A673 (cell line): ENCODE results near the gene TBX4. TPM values are rescaled to one million over a fixed set of nuclear protein-coding genes. Genes with fewer than 3 reads are reported as not detected.

ENCODE experiments used
- BruUV-seq: library from RNA; stranded (reverse); fragments of 400-500 nt; replicated peaks from 2 replicates; lab custom pipeline; 2021; lab: Mats Ljungman, UMichigan
- CTCF ChIA-PET: fragments of 300-600 bp; sonication (Branson Sonifier 250); formaldehyde crosslinking; loops from one replicate; lab custom pipeline; 2022; ENCODE audit warnings: antibody characterized with exemption; lab: Charles Lee
- POLR2A ChIA-PET: fragments of 300-600 bp; sonication (Branson Sonifier 250); formaldehyde crosslinking; loops from one replicate; lab custom pipeline; 2022; ENCODE audit warnings: antibody characterized with exemption; ENCODE audit not compliant: low non-redundant PET; lab: Charles Lee
- DNase-seq: peaks from one replicate; pipeline ENCODE4 v3.0.0-alpha.2; 2015; ENCODE audit warnings: low spot score
- H3K27ac ChIP-seq: fragments of 200-600 bp; sonication (generic); 2 replicates; pipeline ENCODE4 v1.5.1; 2016; ENCODE audit warnings: mixed run types, low read depth, mild to moderate bottlenecking, mixed read lengths, antibody characterized with exemption, low read length; ENCODE audit not compliant: poor library complexity, severe bottlenecking
- H3K27me3 ChIP-seq: fragments of 200-600 bp; sonication (generic); replicated peaks from 2 replicates; pipeline ENCODE4 v1.6.1; 2017; ENCODE audit warnings: mixed run types, low read depth, mild to moderate bottlenecking, mixed read lengths, antibody characterized with exemption, low read length; ENCODE audit not compliant: insufficient read depth, poor library complexity
- H3K36me3 ChIP-seq: fragments of 200-600 bp; sonication (generic); 2 replicates; pipeline ENCODE4 v1.6.1; 2016; ENCODE audit warnings: mixed run types, mild to moderate bottlenecking, mixed read lengths, antibody characterized with exemption, low read length; ENCODE audit not compliant: insufficient read depth, poor library complexity, severe bottlenecking
- H3K4me1 ChIP-seq: fragments of 200-600 bp; sonication (generic); 2 replicates; pipeline ENCODE4 v1.6.1; 2017; ENCODE audit warnings: mixed run types, mild to moderate bottlenecking, mixed read lengths, antibody characterized with exemption, low read length; ENCODE audit not compliant: insufficient read depth, poor library complexity, severe bottlenecking
- H3K4me3 ChIP-seq: fragments of 200-600 bp; sonication (generic); 2 replicates; pipeline ENCODE4 v1.5.1; 2016; ENCODE audit warnings: low read depth, mixed run types, mild to moderate bottlenecking, mixed read lengths, low read length; ENCODE audit not compliant: poor library complexity, severe bottlenecking
- H3K9me3 ChIP-seq: fragments of 200-600 bp; sonication (generic); 2 replicates; pipeline ENCODE4 v1.6.1; 2016; ENCODE audit warnings: mixed run types, low read depth, mild to moderate bottlenecking, mixed read lengths, antibody characterized with exemption, low read length; ENCODE audit not compliant: poor library complexity, severe bottlenecking
- CTCF ChIP-seq: fragments of 300-800, 200-600 bp; sonication (generic); conservative IDR thresholded peaks from 2 replicates; pipeline ENCODE4 v1.5.1; 2017; ENCODE audit warnings: low read depth, mild to moderate bottlenecking, antibody characterized with exemption, low read length, moderate library complexity, mixed read lengths
- EZH2 ChIP-seq: fragments of 200-600 bp; sonication (generic); IDR thresholded peaks from 2 replicates; pipeline ENCODE4 v1.6.1; 2017; ENCODE audit warnings: borderline replicate concordance, low read depth, mild to moderate bottlenecking, mixed read lengths, antibody characterized with exemption, low read length; ENCODE audit not compliant: poor library complexity, severe bottlenecking
- intact Hi-C: fragments of 100-400 bp; cut with micrococcal nuclease; formaldehyde crosslinking; loops from one replicate; pipeline ENCODE4 v1.10.0; 2022; ENCODE audit not compliant: unreplicated experiment
- total RNA-seq: library from RNA; stranded (reverse); gene quantifications from 2 replicates; pipeline ENCODE4 v1.2.3, GENCODE V29; 2021

Gene TBX4
- total RNA-seq, 1 experiment from 2014 or later: not detected

DNA sequence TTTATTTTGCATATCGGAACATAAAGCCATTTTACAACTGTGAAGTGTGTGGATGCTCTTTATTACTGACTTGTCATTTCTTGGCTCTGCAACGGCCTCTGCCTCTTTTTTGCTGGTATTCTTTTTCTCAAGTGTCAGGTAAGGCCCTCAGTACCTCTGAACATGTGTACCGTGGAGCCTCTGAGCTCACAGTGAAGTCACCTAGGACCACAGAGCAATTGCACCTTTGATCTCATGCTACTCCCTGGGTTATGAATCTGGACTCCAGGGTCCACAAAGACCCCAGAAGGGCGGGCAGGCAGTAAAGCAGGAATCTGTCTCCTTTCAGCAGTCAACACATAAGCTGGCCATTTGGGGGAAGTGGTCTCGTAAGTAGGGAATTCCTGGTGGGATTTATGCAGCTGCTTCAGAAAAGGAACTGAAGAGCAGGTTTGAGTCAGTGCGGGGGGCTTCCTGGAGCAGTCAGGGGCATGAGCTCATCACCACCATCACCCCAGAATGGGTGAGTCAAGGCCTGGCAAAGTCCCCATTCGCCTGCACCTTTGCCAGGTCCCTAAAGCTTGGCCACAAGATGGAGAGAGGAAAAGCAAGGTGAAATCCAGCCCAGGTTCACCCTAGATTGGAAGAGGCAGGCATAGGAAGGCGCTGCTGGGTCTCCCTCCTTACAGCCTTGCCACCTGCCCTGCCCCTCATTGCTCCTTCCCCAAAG is 33.0 kb downstream of the TBX4 start:
- Histone ChIP-seq H3K4me1 (no peaks in the 10 kb centered on the region), H3K4me3 (no peak overlapping the region), H3K27ac (no peak overlapping the region), H3K36me3 (no peaks in the 10 kb centered on the region), H3K27me3 (no peaks in the 10 kb centered on the region), H3K9me3 (no peaks in the 10 kb centered on the region)
- DNase-seq: no peak
- ChIA-PET CTCF (interaction anchor here (0.5 kb wide), 1 partner anchor 413 kb away, joined by 7 read pairs; no protein-coding TSS in a partner anchor), POLR2A (no interaction called here)
- no peak for TF ChIP-seq CTCF
- TF ChIP-seq EZH2: no peak
- intact Hi-C loops: no loop called here
- no TSS peak for BruUV-seq

DNA sequence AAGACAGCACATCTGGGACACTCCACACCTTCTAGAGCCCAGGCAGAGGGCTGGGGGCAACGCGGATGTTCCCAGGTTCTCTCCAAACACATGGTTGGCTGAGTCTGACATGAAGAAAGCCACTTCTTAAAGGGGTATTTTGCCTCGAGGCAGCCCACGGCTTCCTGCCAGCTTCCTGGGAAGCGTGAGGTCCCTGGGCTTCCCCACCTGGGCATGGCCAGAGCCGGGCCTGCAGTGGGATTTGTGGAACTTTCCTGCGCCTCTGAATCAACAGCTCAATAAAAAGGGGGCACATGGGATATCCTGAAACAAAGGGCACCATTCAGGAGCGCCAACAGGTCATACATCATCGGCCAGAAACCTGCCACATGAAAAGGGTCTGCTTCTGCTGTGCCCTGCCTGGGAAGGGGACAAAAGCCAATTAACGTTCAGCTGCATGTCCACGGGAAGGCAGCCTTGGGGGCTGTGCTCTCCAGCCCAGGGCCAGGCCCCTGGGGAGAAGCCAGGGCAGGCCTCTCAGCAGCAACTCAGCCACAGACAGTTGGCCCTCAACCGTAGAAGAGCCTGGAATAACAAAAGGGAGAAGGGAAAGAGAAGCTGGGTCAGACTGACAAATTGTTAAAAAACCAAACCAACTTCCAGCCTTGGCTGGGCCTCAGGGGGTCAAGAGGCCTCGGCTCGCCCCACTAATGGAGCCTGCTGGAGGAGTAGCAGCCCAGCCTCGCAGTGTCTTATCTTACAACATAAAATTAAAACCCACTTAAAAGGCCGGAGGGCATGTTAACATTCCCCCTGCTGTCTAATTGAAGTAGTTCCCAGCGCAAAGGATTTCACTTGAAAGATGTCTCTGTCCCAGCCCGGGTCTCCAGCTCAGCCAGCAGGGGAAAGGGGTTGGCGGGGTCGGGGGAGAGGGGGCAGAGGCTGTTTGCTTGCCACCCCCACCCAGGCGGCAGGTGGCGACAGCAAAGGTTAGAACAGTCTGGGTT is 34.2 kb downstream of the TBX4 start:
- no peak overlapping the region for H3K4me3 ChIP-seq
- intact Hi-C loops: no loop called here
- no peak for DNase-seq
- ChIA-PET POLR2A (no interaction called here), CTCF (no interaction called here)
- BruUV-seq: no TSS peak
- no peaks in the 10 kb centered on the region for H3K4me1 ChIP-seq
- H3K27ac ChIP-seq: no peak overlapping the region
- TF ChIP-seq CTCF (no peak), EZH2 (no peak)
- no peaks in the 10 kb centered on the region for H3K36me3 ChIP-seq
- H3K27me3 ChIP-seq: no peaks in the 10 kb centered on the region
- no peaks in the 10 kb centered on the region for H3K9me3 ChIP-seq

DNA sequence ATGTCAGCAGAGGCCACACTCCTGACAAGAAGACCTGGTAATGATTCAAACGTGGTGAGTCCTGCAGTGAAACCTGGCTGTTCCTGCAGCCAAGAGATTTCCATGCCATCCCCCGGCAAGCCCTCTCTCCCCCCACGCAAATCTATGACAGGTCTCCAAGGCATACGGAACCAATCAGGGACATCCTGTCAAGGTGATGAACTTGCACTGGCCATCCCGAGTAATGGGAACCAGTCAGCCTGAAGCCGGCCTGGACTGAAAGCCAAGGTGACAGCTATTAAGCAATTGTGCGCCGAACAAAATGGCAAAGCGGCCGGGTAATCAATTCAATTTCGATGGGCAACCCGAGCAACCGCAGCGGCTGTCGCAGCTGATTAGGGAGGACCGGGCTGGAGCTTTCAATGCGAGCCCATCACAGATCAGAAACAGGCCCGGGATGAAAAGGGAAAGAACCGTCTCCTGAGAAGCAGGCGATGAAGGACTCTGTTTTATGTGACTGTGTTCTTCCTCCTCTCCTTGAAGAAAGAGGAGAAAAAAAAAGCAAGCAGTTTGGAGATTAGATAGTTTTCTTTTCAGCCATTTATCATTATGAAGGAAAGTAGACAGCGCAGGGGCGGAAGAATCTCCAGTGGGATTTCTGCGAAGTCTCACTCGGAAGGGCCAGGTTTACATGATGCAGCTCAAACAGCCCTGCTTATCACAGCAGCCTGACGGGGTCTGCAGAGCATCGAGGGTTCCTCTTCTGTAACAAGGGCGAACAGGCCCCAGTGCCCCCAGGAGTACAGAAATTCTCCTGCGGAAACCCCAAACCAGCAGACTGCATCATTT is 35.2 kb downstream of the TBX4 start:
- DNase-seq: no peak
- no peak for TF ChIP-seq EZH2
- TF ChIP-seq CTCF: no peak
- Histone ChIP-seq H3K9me3 (no peaks in the 10 kb centered on the region), H3K4me1 (no peaks in the 10 kb centered on the region), H3K36me3 (no peaks in the 10 kb centered on the region), H3K4me3 (no peak overlapping the region), H3K27ac (no peak overlapping the region), H3K27me3 (no peaks in the 10 kb centered on the region)
- ChIA-PET POLR2A (no interaction called here), CTCF (no interaction called here)
- intact Hi-C loops: no loop called here
- BruUV-seq: no TSS peak
